Stimulated activated memory B cell treated with anti-CD40 and anti-IgM and Interleukin-4, amounts not matched to agents 10 μg/mL and 1 μg/mL and 100 μg/mL, for 72 hours (primary cell): ENCODE data around the gene EMC8.

Source experiments
- ATAC-seq: fragments of 150-1000 bp; cut with Tn5 transposase; 2 replicates; pipeline ENCODE4 v1.10.0; 2021
- H3K27ac Mint-ChIP-seq: one replicate; pipeline ENCODE4 v1.8.0; 2022; ENCODE audit warnings: mild to moderate bottlenecking, mixed read lengths
- H3K27me3 Mint-ChIP-seq: one replicate; pipeline ENCODE4 v1.8.0; 2022; ENCODE audit warnings: mixed read lengths
- H3K36me3 Mint-ChIP-seq: one replicate; pipeline ENCODE4 v1.8.0; 2022; ENCODE audit warnings: mixed read lengths
- H3K4me1 Mint-ChIP-seq: one replicate; pipeline ENCODE4 v1.8.0; 2022; ENCODE audit warnings: mixed read lengths
- H3K4me3 Mint-ChIP-seq: one replicate; pipeline ENCODE4 v1.8.0; 2022; ENCODE audit warnings: mild to moderate bottlenecking, moderate library complexity, mixed read lengths
- H3K9me3 Mint-ChIP-seq: one replicate; pipeline ENCODE4 v1.8.0; 2022; ENCODE audit warnings: mixed read lengths

Gene EMC8

GRCh38 chr16:85793662-85794298 lies 5.6 kb downstream of the EMC8 start:
- H3K9me3 Mint-ChIP-seq = no peaks in the 10 kb centered on the region
- H3K4me3 Mint-ChIP-seq = no peak overlapping the region
- H3K27ac Mint-ChIP-seq = no peak overlapping the region
- no peaks in the 10 kb centered on the region for H3K27me3 Mint-ChIP-seq
- H3K4me1 Mint-ChIP-seq = peaks cover 47% of the 10 kb centered on the region
- peaks cover 57% of the 10 kb centered on the region for H3K36me3 Mint-ChIP-seq
- ATAC-seq = no peak

- Mint-ChIP-seq H3K4me3 (no peak overlapping the region), H3K27ac (no peak overlapping the region), H3K27me3 (no peaks in the 10 kb centered on the region), H3K9me3 (no peaks in the 10 kb centered on the region), H3K4me1 (peaks cover 26% of the 10 kb centered on the region), H3K36me3 (peaks cover 65% of the 10 kb centered on the region)
- ATAC-seq = no peak
Observed at GRCh38 chr16:85789773-85790172, 9.6 kb downstream of the EMC8 start.

GRCh38 chr16:85788819-85789218 lies 10.5 kb downstream of the EMC8 start:
- no peak for ATAC-seq
- no peaks in the 10 kb centered on the region for H3K27me3 Mint-ChIP-seq
- H3K4me1 Mint-ChIP-seq = peaks cover 27% of the 10 kb centered on the region
- peak overlapping the region; percentile 8 for H3K27ac Mint-ChIP-seq
- no peak overlapping the region for H3K4me3 Mint-ChIP-seq
- H3K9me3 Mint-ChIP-seq = no peaks in the 10 kb centered on the region
- H3K36me3 Mint-ChIP-seq = peaks cover 59% of the 10 kb centered on the region

GRCh38 chr16:85785927-85786326 lies 13.4 kb downstream of the EMC8 start:
- H3K4me1 Mint-ChIP-seq = peaks cover 18% of the 10 kb centered on the region
- H3K27ac Mint-ChIP-seq = no peak overlapping the region
- H3K27me3 Mint-ChIP-seq = no peaks in the 10 kb centered on the region
- H3K4me3 Mint-ChIP-seq = no peak overlapping the region
- ATAC-seq = no peak
- H3K9me3 Mint-ChIP-seq = no peaks in the 10 kb centered on the region
- peaks cover 50% of the 10 kb centered on the region for H3K36me3 Mint-ChIP-seq

GRCh38 chr16:85784813-85785212 lies 14.5 kb downstream of the EMC8 start:
- Mint-ChIP-seq H3K36me3 (peaks cover 59% of the 10 kb centered on the region), H3K4me3 (no peak overlapping the region), H3K27me3 (no peaks in the 10 kb centered on the region), H3K4me1 (peaks cover 18% of the 10 kb centered on the region), H3K27ac (no peak overlapping the region), H3K9me3 (no peaks in the 10 kb centered on the region)
- no peak for ATAC-seq

- Mint-ChIP-seq H3K27ac (peak overlapping the region; percentile 23), H3K4me3 (no peak overlapping the region), H3K9me3 (no peaks in the 10 kb centered on the region), H3K36me3 (peaks cover 71% of the 10 kb centered on the region), H3K27me3 (no peaks in the 10 kb centered on the region), H3K4me1 (peaks cover 9% of the 10 kb centered on the region)
- no peak for ATAC-seq
Observed at GRCh38 chr16:85783441-85783840, 15.9 kb downstream of the EMC8 start.

GRCh38 chr16:85782451-85782850 lies 16.9 kb downstream of the EMC8 start:
- peaks cover 71% of the 10 kb centered on the region for H3K36me3 Mint-ChIP-seq
- H3K27ac Mint-ChIP-seq = peak overlapping the region; percentile 23
- H3K27me3 Mint-ChIP-seq = no peaks in the 10 kb centered on the region

GRCh38 chr16:85781695-85782370 lies 17.5 kb downstream of the EMC8 start:
- no peak for ATAC-seq
- no peak overlapping the region for H3K27ac Mint-ChIP-seq
- peaks cover 9% of the 10 kb centered on the region for H3K4me1 Mint-ChIP-seq
- no peaks in the 10 kb centered on the region for H3K27me3 Mint-ChIP-seq
- no peaks in the 10 kb centered on the region for H3K9me3 Mint-ChIP-seq
- H3K4me3 Mint-ChIP-seq = no peak overlapping the region
- peaks cover 66% of the 10 kb centered on the region for H3K36me3 Mint-ChIP-seq

More at GRCh38 chr16:85782451-85782850, 16.9 kb downstream of the EMC8 start:
- no peak overlapping the region for H3K4me3 Mint-ChIP-seq
- no peaks in the 10 kb centered on the region for H3K9me3 Mint-ChIP-seq
- peaks cover 9% of the 10 kb centered on the region for H3K4me1 Mint-ChIP-seq
- ATAC-seq = no peak

GRCh38 chr16:85781156-85781555 lies 18.2 kb downstream of the EMC8 start:
- no peak overlapping the region for H3K4me3 Mint-ChIP-seq
- H3K27me3 Mint-ChIP-seq = no peaks in the 10 kb centered on the region
- H3K9me3 Mint-ChIP-seq = no peaks in the 10 kb centered on the region
- no peak for ATAC-seq
- peaks cover 9% of the 10 kb centered on the region for H3K4me1 Mint-ChIP-seq
- H3K36me3 Mint-ChIP-seq = peaks cover 59% of the 10 kb centered on the region
- no peak overlapping the region for H3K27ac Mint-ChIP-seq

GRCh38 chr16:85780281-85780680 lies 19.1 kb downstream of the EMC8 start:
- Mint-ChIP-seq H3K4me1 (peaks cover 9% of the 10 kb centered on the region), H3K9me3 (no peaks in the 10 kb centered on the region), H3K27me3 (no peaks in the 10 kb centered on the region), H3K27ac (no peak overlapping the region), H3K4me3 (no peak overlapping the region), H3K36me3 (peaks cover 51% of the 10 kb centered on the region)
- no peak for ATAC-seq

GRCh38 chr16:85778873-85779272 lies 20.5 kb downstream of the EMC8 start:
- H3K27me3 Mint-ChIP-seq = no peaks in the 10 kb centered on the region
- H3K27ac Mint-ChIP-seq = no peak overlapping the region
- peaks cover 49% of the 10 kb centered on the region for H3K36me3 Mint-ChIP-seq
- no peaks in the 10 kb centered on the region for H3K9me3 Mint-ChIP-seq
- no peak overlapping the region for H3K4me3 Mint-ChIP-seq
- peak; percentile 45 for ATAC-seq
- H3K4me1 Mint-ChIP-seq = peaks cover 6% of the 10 kb centered on the region

- H3K9me3 Mint-ChIP-seq = no peaks in the 10 kb centered on the region
- H3K27me3 Mint-ChIP-seq = no peaks in the 10 kb centered on the region
- ATAC-seq = no peak
- peaks cover 42% of the 10 kb centered on the region for H3K36me3 Mint-ChIP-seq
- no peak overlapping the region for H3K4me3 Mint-ChIP-seq
- H3K27ac Mint-ChIP-seq = no peak overlapping the region
- H3K4me1 Mint-ChIP-seq = no peaks in the 10 kb centered on the region
Observed at GRCh38 chr16:85777583-85778310, 21.6 kb downstream of the EMC8 start.

GRCh38 chr16:85774811-85775210 lies 24.5 kb downstream of the EMC8 start:
- Mint-ChIP-seq H3K9me3 (no peaks in the 10 kb centered on the region), H3K4me3 (no peak overlapping the region), H3K4me1 (no peaks in the 10 kb centered on the region), H3K36me3 (peaks cover 27% of the 10 kb centered on the region), H3K27ac (no peak overlapping the region), H3K27me3 (no peaks in the 10 kb centered on the region)
- no peak for ATAC-seq

- Mint-ChIP-seq H3K27me3 (no peaks in the 10 kb centered on the region), H3K27ac (no peak overlapping the region), H3K36me3 (peaks cover 21% of the 10 kb centered on the region), H3K4me1 (no peaks in the 10 kb centered on the region), H3K4me3 (no peak overlapping the region), H3K9me3 (no peaks in the 10 kb centered on the region)
- no peak for ATAC-seq
Observed at GRCh38 chr16:85774136-85774535, 25.2 kb downstream of the EMC8 start.

- Mint-ChIP-seq H3K9me3 (no peaks in the 10 kb centered on the region), H3K4me3 (no peak overlapping the region), H3K36me3 (peaks cover 10% of the 10 kb centered on the region), H3K4me1 (no peaks in the 10 kb centered on the region), H3K27me3 (no peaks in the 10 kb centered on the region), H3K27ac (no peak overlapping the region)
- ATAC-seq = no peak
Observed at GRCh38 chr16:85773044-85773443, 26.3 kb downstream of the EMC8 start.

- Mint-ChIP-seq H3K27me3 (no peaks in the 10 kb centered on the region), H3K4me3 (no peak overlapping the region), H3K36me3 (peaks cover 5% of the 10 kb centered on the region), H3K9me3 (no peaks in the 10 kb centered on the region), H3K27ac (no peak overlapping the region), H3K4me1 (no peaks in the 10 kb centered on the region)
- no peak for ATAC-seq
Observed at GRCh38 chr16:85770741-85771140, 28.6 kb downstream of the EMC8 start.
